K562 (cell line): ENCODE results near the gene MBD6. TPM values are rescaled to one million over a fixed set of nuclear protein-coding genes. Genes with fewer than 3 reads are reported as not detected.
A peak's percentile ranks its signal among the peaks of the same experiment; 100 is the strongest.

Experiments used
- ARID4B ChIP-seq: sonication (generic); formaldehyde crosslinking; IDR thresholded peaks from 2 replicates; pipeline ENCODE4 v1.8.0; 2022; ENCODE audit warnings: mild to moderate bottlenecking, missing genetic modification reagents
- CXXC5 ChIP-seq: fragments of 250-450 bp; sonication (Bioruptor Pico); IDR thresholded peaks from 2 replicates; pipeline ENCODE4 v1.8.0; 2022; ENCODE audit warnings: inconsistent platforms, mild to moderate bottlenecking, moderate library complexity
- DMBX1 ChIP-seq: fragments of 250-450 bp; sonication (Bioruptor Pico); IDR thresholded peaks from 2 replicates; pipeline ENCODE4 v1.8.0; 2022; ENCODE audit warnings: inconsistent platforms, mild to moderate bottlenecking, moderate library complexity, borderline replicate concordance
- EZH2 ChIP-seq: IDR thresholded peaks from 2 replicates; pipeline ENCODE4 v1.6.1; 2012; ENCODE audit warnings: low read depth, mild to moderate bottlenecking, inconsistent platforms, low read length, borderline replicate concordance
- FOSL1 ChIP-seq: fragments of 200-800 bp; sonication (Bioruptor generic); conservative IDR thresholded peaks from 2 replicates; pipeline ENCODE4 v1.6.1; 2016; ENCODE audit warnings: missing genetic modification characterization, missing compliant biosample characterization
- FOXA3 ChIP-seq, 2 experiments: fragments of 450-650 bp in 1 of 2; sonication (generic) in 1 of 2; formaldehyde crosslinking; IDR thresholded peaks in 1 of 2; conservative IDR thresholded peaks in 1 of 2; 2 replicates each; pipeline versions ENCODE4 v1.4.0 to v1.8.0; 2020 to 2022; ENCODE audit warnings: mild to moderate bottlenecking in 2 of 2, missing genetic modification reagents in 1 of 2
- FOXK1 ChIP-seq: sonication (generic); formaldehyde crosslinking; IDR thresholded peaks from 2 replicates; pipeline ENCODE4 v1.8.0; 2022; ENCODE audit warnings: missing genetic modification reagents, mild to moderate bottlenecking, borderline replicate concordance
- FOXP1 ChIP-seq: sonication (generic); formaldehyde crosslinking; IDR thresholded peaks from 2 replicates; pipeline ENCODE4 v1.8.0; 2022; ENCODE audit warnings: mild to moderate bottlenecking, missing genetic modification reagents
- KAT7 ChIP-seq: sonication (generic); formaldehyde crosslinking; IDR thresholded peaks from 2 replicates; pipeline ENCODE4 v1.8.0; 2022; ENCODE audit warnings: missing genetic modification reagents, mild to moderate bottlenecking, borderline replicate concordance
- KDM5B ChIP-seq: fragments of 200-600 bp; sonication (generic); IDR thresholded peaks from 2 replicates; pipeline ENCODE4 v1.6.1; 2012; ENCODE audit warnings: low read depth, mild to moderate bottlenecking, moderate library complexity, low read length, control low read depth, inconsistent platforms; ENCODE audit not compliant: insufficient replicate concordance
- NFE2 ChIP-seq: IDR thresholded peaks from 2 replicates; pipeline ENCODE4 v1.6.1; 2014; ENCODE audit warnings: antibody characterized with exemption, low read depth
- PHTF2 ChIP-seq: fragments of 250-450 bp; sonication (Bioruptor Pico); IDR thresholded peaks from 2 replicates; pipeline ENCODE4 v1.5.0; 2021; ENCODE audit warnings: mild to moderate bottlenecking
- SMAD4 ChIP-seq: fragments of 250-450 bp; sonication (Bioruptor Pico); conservative IDR thresholded peaks from 2 replicates; pipeline ENCODE4 v1.8.0; 2021; ENCODE audit warnings: inconsistent platforms, mild to moderate bottlenecking, moderate library complexity
- STAT5A ChIP-seq: IDR thresholded peaks from 2 replicates; pipeline ENCODE4 v1.6.1; 2012; ENCODE audit warnings: low read length, inconsistent platforms, borderline replicate concordance
- YY1 ChIP-seq, 3 experiments: IDR thresholded peaks; 2 replicates each; pipeline ENCODE4 v1.6.1; 2011; ENCODE audit warnings: low read length in 2 of 3, mild to moderate bottlenecking in 2 of 3, moderate library complexity in 2 of 3, borderline replicate concordance in 1 of 3, control low read depth in 1 of 3, low read depth in 1 of 3; ENCODE audit not compliant: insufficient read depth in 3 of 3, insufficient replicate concordance in 2 of 3, control insufficient read depth in 1 of 3, insufficient read length in 1 of 3; ENCODE audit errors: extremely low read depth in 1 of 3
- ZBTB1 ChIP-seq: sonication (generic); formaldehyde crosslinking; IDR thresholded peaks from 2 replicates; pipeline ENCODE4 v1.8.1; 2023; ENCODE audit warnings: missing genetic modification reagents, low read depth, mild to moderate bottlenecking, borderline replicate concordance
- ZBTB7A ChIP-seq: IDR thresholded peaks from 2 replicates; pipeline ENCODE4 v1.6.1; 2011; ENCODE audit warnings: low read depth, mild to moderate bottlenecking, low read length, moderate library complexity, borderline replicate concordance; ENCODE audit not compliant: control insufficient read depth
- ZFX ChIP-seq: sonication (generic); formaldehyde crosslinking; IDR thresholded peaks from 2 replicates; pipeline ENCODE4 v1.8.0; 2022; ENCODE audit warnings: mild to moderate bottlenecking, missing genetic modification reagents, moderate library complexity
- ZNF143 ChIP-seq: sonication (generic); formaldehyde crosslinking; IDR thresholded peaks from 2 replicates; pipeline ENCODE4 v1.9.0; 2022; ENCODE audit warnings: mild to moderate bottlenecking, missing genetic modification reagents
- ZNF224 ChIP-seq: sonication (generic); formaldehyde crosslinking; IDR thresholded peaks from 2 replicates; pipeline ENCODE4 v1.8.0; 2022; ENCODE audit warnings: mild to moderate bottlenecking, missing genetic modification reagents
- ZNF431 ChIP-seq: sonication (generic); formaldehyde crosslinking; IDR thresholded peaks from 2 replicates; pipeline ENCODE4 v1.8.0; 2022; ENCODE audit warnings: mild to moderate bottlenecking, missing genetic modification reagents
- polyA plus RNA-seq, 8 experiments: library from polyadenylated mRNA; depleted of rRNA in 4 of 8; stranded (reverse) in 5 of 8; unstranded in 3 of 8; fragments of >200 nt; fragmentation: Nextera tagmentation in 2 of 8; fragmentation: Illumina TruSeq in 1 of 8; extraction: Ambion mirVana in 2 of 8; extraction: Trizol in 1 of 8; gene quantifications; 2 replicates each; pipeline versions ENCODE4 v1.2.1 to v1.2.3, GENCODE V29; 2011 to 2014; ENCODE audit warnings: inconsistent platforms in 1 of 8, missing spikeins in 1 of 8
- total RNA-seq, 7 experiments: library from RNA; depleted of rRNA in 6 of 7; stranded (reverse); fragments of >200 nt in 6 of 7; fragmentation: Illumina TruSeq in 2 of 7; extraction: Trizol in 2 of 7; gene quantifications; 2 replicates each; pipeline versions ENCODE4 v1.2.1 to v1.2.3, GENCODE V29; 2011 to 2021; ENCODE audit warnings: low replicate concordance in 1 of 7
- TF ChIP-seq, protein P1 (sequence below), 2 experiments: fragments of 450-650 bp in 1 of 2; sonication (generic) in 1 of 2; formaldehyde crosslinking in 1 of 2; IDR thresholded peaks in 1 of 2; conservative IDR thresholded peaks in 1 of 2; 2 replicates each; pipeline versions ENCODE4 v1.6.1 to v1.8.1; 2016 to 2023; ENCODE audit warnings: mild to moderate bottlenecking in 2 of 2, moderate library complexity in 2 of 2, inconsistent platforms in 1 of 2, missing genetic modification reagents in 1 of 2

Gene MBD6
- total and polyA plus RNA-seq, 9 of the 15 experiments (the other 6 are each of a cell fraction or from before 2014, with no cell fraction given) = 2.0 to 54.8 (median 3.8) TPM

DNA sequence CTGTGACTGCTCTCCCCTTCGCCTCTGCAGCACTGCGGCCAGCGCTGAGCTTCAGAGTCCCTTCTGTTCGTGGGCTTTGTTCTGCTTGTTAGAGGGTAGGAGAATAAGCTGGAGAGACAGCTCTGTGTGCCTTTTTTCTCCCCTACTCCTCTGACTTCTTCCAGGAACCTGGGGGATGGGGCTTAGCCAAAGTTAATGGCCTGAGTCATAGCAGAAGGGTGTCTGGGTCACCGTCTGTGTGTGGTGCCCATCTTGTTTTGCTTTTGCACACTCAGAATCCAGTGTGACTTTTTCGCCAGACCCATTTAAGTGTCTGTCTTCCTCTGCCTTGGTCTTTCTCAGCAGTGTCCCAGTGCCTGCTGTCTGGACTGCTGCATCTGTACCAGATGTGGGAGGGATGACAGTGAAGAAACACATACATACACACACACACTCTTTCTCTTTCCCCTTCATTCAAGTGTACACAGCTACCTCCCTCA is 30.2 kb downstream of the MBD6 start (continued):
- TF ChIP-seq ZNF143 (CRISPR knock-in tag) (peak; percentile 54; the same call in 1 of the 2 replicates), FOSL1 (peak; percentile 71), NFE2 (peak; percentile 50), STAT5A (peak; percentile 64; the same call in 1 of the 2 replicates), PHTF2 (CRISPR knock-in tag) (no peak), ARID4B (CRISPR knock-in tag) (peak; percentile 48; the same call in 1 of the 2 replicates), ZBTB1 (CRISPR knock-in tag) (0 out of 2 replicates have a peak, but pooled peaks have one; percentile 25), FOXP1 (no peak), YY1 (IDR thresholded peaks at IDR 0.05; ENCODE audit: borderline replicate concordance in 1 of 3, control insufficient read depth in 1 of 3, extremely low read depth in 1 of 3, insufficient read depth in 3 of 3, insufficient read length in 1 of 3, insufficient replicate concordance in 2 of 3, low read depth in 1 of 3, low read length in 2 of 3) (peak in 2 of 3 experiments; percentile 38 to 76), FOXK1 (CRISPR knock-in tag) (no peak), FOXA3 (CRISPR knock-in tag; conservative IDR thresholded peaks at IDR 0.05 in 1 of 2, IDR thresholded peaks at IDR 0.05 in 1 of 2) (peak in 1 of 2 experiments; percentile 62; a peak in 1 of 4 replicates), DMBX1 (CRISPR knock-in tag) (peak; percentile 53; the same call in 1 of the 2 replicates), CXXC5 (CRISPR knock-in tag) (peak; percentile 5; the same call in 1 of the 2 replicates), KDM5B (peak; percentile 21), ZBTB7A (no peak; the same call in 1 of the 2 replicates), ZNF431 (no peak), ZNF224 (CRISPR knock-in tag) (no peak), ZFX (CRISPR knock-in tag) (no peak), KAT7 (CRISPR knock-in tag) (0 out of 2 replicates have a peak, but pooled peaks have one; percentile 79), EZH2 (no peak), SMAD4 (CRISPR knock-in tag) (peak; percentile 73)
- TF ChIP-seq, protein P1, sequence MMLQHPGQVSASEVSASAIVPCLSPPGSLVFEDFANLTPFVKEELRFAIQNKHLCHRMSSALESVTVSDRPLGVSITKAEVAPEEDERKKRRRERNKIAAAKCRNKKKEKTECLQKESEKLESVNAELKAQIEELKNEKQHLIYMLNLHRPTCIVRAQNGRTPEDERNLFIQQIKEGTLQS (IDR thresholded peaks at IDR 0.05) = peak; percentile 52
- TF ChIP-seq, protein P1 (CRISPR knock-in tag; conservative IDR thresholded peaks at IDR 0.05) = no peak
